ENCODE data around the gene CTSL.

DNA sequence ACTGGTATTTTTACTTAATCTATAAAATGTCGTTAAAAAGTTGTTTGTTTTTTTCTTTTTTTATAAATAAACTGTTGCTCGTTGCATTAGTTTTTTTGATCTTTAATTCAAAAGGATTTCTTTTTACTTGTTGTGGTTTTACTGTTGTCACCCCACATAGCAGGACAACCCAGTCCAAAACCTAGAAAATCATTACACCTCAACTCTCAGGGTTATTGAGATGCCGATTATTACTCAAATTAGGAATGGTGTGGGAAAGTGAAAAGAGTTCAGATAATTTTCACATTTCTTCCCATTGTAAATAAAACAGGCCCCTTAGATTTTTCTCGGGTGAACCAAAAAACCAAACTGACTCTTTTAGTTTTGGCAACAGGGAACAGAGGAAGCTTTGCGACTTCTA is 17.4 kb upstream of the CTSL start:
- TF ChIP-seq EZH2phosphoT487 (IDR thresholded peaks at IDR 0.05; ENCODE audit: unreplicated experiment) = no peak
- TF ChIP-seq, protein P1, sequence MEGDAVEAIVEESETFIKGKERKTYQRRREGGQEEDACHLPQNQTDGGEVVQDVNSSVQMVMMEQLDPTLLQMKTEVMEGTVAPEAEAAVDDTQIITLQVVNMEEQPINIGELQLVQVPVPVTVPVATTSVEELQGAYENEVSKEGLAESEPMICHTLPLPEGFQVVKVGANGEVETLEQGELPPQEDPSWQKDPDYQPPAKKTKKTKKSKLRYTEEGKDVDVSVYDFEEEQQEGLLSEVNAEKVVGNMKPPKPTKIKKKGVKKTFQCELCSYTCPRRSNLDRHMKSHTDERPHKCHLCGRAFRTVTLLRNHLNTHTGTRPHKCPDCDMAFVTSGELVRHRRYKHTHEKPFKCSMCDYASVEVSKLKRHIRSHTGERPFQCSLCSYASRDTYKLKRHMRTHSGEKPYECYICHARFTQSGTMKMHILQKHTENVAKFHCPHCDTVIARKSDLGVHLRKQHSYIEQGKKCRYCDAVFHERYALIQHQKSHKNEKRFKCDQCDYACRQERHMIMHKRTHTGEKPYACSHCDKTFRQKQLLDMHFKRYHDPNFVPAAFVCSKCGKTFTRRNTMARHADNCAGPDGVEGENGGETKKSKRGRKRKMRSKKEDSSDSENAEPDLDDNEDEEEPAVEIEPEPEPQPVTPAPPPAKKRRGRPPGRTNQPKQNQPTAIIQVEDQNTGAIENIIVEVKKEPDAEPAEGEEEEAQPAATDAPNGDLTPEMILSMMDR (conservative IDR thresholded peaks at IDR 0.05; ENCODE audit: low read depth in 2 of 2) = no peak
- TF ChIP-seq STAT1 (IDR thresholded peaks at IDR 0.05; ENCODE audit: unreplicated experiment) = no peak
- TF ChIP-seq JUNB (IDR thresholded peaks at IDR 0.05; ENCODE audit: unreplicated experiment) = no peak
- no peak for TF ChIP-seq POLR2AphosphoS5 (IDR thresholded peaks at IDR 0.05; ENCODE audit: low read depth)
- TF ChIP-seq EZH2 (IDR thresholded peaks at IDR 0.05; ENCODE audit: low read depth, unreplicated experiment) = no peak
- TF ChIP-seq, protein P2, sequence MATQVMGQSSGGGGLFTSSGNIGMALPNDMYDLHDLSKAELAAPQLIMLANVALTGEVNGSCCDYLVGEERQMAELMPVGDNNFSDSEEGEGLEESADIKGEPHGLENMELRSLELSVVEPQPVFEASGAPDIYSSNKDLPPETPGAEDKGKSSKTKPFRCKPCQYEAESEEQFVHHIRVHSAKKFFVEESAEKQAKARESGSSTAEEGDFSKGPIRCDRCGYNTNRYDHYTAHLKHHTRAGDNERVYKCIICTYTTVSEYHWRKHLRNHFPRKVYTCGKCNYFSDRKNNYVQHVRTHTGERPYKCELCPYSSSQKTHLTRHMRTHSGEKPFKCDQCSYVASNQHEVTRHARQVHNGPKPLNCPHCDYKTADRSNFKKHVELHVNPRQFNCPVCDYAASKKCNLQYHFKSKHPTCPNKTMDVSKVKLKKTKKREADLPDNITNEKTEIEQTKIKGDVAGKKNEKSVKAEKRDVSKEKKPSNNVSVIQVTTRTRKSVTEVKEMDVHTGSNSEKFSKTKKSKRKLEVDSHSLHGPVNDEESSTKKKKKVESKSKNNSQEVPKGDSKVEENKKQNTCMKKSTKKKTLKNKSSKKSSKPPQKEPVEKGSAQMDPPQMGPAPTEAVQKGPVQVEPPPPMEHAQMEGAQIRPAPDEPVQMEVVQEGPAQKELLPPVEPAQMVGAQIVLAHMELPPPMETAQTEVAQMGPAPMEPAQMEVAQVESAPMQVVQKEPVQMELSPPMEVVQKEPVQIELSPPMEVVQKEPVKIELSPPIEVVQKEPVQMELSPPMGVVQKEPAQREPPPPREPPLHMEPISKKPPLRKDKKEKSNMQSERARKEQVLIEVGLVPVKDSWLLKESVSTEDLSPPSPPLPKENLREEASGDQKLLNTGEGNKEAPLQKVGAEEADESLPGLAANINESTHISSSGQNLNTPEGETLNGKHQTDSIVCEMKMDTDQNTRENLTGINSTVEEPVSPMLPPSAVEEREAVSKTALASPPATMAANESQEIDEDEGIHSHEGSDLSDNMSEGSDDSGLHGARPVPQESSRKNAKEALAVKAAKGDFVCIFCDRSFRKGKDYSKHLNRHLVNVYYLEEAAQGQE (IDR thresholded peaks at IDR 0.05; ENCODE audit: unreplicated experiment) = no peak
- TF ChIP-seq, protein P3, sequence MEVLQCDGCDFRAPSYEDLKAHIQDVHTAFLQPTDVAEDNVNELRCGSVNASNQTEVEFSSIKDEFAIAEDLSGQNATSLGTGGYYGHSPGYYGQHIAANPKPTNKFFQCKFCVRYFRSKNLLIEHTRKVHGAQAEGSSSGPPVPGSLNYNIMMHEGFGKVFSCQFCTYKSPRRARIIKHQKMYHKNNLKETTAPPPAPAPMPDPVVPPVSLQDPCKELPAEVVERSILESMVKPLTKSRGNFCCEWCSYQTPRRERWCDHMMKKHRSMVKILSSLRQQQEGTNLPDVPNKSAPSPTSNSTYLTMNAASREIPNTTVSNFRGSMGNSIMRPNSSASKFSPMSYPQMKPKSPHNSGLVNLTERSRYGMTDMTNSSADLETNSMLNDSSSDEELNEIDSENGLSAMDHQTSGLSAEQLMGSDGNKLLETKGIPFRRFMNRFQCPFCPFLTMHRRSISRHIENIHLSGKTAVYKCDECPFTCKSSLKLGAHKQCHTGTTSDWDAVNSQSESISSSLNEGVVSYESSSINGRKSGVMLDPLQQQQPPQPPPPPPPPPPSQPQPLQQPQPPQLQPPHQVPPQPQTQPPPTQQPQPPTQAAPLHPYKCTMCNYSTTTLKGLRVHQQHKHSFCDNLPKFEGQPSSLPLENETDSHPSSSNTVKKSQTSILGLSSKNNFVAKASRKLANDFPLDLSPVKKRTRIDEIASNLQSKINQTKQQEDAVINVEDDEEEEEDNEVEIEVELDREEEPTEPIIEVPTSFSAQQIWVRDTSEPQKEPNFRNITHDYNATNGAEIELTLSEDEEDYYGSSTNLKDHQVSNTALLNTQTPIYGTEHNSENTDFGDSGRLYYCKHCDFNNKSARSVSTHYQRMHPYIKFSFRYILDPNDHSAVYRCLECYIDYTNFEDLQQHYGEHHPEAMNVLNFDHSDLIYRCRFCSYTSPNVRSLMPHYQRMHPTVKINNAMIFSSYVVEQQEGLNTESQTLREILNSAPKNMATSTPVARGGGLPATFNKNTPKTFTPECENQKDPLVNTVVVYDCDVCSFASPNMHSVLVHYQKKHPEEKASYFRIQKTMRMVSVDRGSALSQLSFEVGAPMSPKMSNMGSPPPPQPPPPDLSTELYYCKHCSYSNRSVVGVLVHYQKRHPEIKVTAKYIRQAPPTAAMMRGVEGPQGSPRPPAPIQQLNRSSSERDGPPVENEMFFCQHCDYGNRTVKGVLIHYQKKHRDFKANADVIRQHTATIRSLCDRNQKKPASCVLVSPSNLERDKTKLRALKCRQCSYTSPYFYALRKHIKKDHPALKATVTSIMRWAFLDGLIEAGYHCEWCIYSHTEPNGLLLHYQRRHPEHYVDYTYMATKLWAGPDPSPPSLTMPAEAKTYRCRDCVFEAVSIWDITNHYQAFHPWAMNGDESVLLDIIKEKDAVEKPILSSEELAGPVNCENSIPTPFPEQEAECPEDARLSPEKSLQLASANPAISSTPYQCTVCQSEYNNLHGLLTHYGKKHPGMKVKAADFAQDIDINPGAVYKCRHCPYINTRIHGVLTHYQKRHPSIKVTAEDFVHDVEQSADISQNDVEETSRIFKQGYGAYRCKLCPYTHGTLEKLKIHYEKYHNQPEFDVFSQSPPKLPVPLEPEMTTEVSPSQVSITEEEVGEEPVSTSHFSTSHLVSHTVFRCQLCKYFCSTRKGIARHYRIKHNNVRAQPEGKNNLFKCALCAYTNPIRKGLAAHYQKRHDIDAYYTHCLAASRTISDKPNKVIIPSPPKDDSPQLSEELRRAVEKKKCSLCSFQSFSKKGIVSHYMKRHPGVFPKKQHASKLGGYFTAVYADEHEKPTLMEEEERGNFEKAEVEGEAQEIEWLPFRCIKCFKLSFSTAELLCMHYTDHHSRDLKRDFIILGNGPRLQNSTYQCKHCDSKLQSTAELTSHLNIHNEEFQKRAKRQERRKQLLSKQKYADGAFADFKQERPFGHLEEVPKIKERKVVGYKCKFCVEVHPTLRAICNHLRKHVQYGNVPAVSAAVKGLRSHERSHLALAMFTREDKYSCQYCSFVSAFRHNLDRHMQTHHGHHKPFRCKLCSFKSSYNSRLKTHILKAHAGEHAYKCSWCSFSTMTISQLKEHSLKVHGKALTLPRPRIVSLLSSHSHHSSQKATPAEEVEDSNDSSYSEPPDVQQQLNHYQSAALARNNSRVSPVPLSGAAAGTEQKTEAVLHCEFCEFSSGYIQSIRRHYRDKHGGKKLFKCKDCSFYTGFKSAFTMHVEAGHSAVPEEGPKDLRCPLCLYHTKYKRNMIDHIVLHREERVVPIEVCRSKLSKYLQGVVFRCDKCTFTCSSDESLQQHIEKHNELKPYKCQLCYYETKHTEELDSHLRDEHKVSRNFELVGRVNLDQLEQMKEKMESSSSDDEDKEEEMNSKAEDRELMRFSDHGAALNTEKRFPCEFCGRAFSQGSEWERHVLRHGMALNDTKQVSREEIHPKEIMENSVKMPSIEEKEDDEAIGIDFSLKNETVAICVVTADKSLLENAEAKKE (CRISPR knock-in tag; IDR thresholded peaks at IDR 0.05) = no peak
- TF ChIP-seq, protein P4, sequence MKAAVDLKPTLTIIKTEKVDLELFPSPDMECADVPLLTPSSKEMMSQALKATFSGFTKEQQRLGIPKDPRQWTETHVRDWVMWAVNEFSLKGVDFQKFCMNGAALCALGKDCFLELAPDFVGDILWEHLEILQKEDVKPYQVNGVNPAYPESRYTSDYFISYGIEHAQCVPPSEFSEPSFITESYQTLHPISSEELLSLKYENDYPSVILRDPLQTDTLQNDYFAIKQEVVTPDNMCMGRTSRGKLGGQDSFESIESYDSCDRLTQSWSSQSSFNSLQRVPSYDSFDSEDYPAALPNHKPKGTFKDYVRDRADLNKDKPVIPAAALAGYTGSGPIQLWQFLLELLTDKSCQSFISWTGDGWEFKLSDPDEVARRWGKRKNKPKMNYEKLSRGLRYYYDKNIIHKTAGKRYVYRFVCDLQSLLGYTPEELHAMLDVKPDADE (IDR thresholded peaks at IDR 0.05) = no peak
